T-helper 1 cell treated with Interleukin-12 subunit alpha and Interleukin-12 subunit beta and Interleukin-4 antibody, amounts not matched to agents 30 μg/mL and 1 μg/mL, for 36 hours (primary cell): ENCODE measurements around the gene HAUS8.
"Not testable (repeated sequence)": the region's sequence is repeated elsewhere in the genome, so short reads cannot be mapped to it uniquely, and the experiment has no call there.

Experiments
- H3K27ac Mint-ChIP-seq: one replicate; pipeline ENCODE4 v1.8.0; 2021; ENCODE audit warnings: mild to moderate bottlenecking, mixed read lengths
- H3K27me3 Mint-ChIP-seq: one replicate; pipeline ENCODE4 v1.8.0; 2021; ENCODE audit warnings: low read depth, mixed read lengths
- H3K36me3 Mint-ChIP-seq: one replicate; pipeline ENCODE4 v1.8.0; 2021; ENCODE audit warnings: low read depth, mixed read lengths
- H3K4me1 Mint-ChIP-seq: one replicate; pipeline ENCODE4 v1.8.0; 2021; ENCODE audit warnings: low read depth, mixed read lengths
- H3K4me3 Mint-ChIP-seq: one replicate; pipeline ENCODE4 v1.8.0; 2021; ENCODE audit warnings: mild to moderate bottlenecking, moderate library complexity, mixed read lengths
- H3K9me3 Mint-ChIP-seq: one replicate; pipeline ENCODE4 v1.8.0; 2021; ENCODE audit warnings: mixed read lengths

HAUS8 gene

DNA sequence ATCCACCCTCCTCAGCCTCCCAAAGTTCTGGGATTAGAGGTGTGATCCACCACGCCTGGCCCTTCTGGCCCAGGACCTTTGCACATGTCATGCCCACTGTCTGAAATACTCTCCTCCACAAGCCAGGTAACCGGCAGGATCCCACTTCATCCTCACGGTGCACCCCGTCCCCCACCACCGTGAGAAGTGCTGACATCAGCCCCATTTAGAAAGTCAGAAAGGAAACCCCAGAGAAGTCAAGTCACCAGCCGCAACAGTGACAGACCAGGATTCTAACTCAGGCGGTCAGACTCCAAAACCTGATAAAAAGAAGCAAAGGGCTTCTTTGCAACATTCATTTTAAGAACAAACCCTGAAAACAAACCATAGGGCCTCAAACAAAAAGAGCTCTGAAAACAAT is 52.5 kb downstream of the HAUS8 start:
- H3K4me3 Mint-ChIP-seq, result no peak overlapping the region
- H3K27me3 Mint-ChIP-seq, result peaks cover 34% of the 10 kb centered on the region

DNA sequence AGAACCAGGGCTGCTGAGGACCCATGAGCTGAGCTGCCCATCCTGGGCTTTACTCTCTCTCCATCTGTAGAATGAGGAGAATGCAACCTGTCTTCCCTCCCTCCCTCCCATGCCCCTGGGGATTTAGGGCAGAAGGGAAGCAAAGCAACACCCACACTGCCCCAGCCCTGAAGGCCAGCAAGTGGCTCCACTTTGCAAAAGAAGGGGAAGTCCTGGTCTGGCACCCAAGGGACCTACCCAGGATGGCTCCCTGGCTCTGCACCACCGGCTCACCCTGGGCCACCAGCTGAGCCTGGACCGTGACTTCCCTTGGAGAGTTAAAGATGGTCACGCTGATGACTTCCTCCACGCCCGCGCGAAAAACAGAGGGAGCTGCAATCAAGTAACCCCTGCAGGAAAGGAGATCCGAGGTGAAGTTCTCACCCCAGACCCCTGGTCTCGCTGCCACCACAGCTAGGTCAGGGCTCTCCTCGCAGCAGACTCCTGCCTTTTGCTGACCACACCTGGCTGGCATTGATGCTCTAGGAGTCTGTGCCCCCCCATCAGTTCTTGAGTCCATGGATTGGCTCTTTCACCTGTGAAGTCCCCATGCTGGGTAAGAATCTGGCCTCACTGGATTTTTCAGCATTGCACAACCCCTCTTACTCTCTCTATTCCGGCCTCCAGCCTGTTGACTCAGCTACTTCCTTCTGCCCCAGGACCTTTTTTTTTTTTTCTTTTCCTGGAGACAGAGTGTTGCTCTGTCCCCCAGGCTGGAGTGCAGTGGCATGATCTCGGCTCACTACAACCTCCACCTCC is 53.3 kb downstream of the HAUS8 start:
- H3K9me3 Mint-ChIP-seq, result peaks cover 8% of the 10 kb centered on the region
- H3K4me3 Mint-ChIP-seq, result no peak overlapping the region
- H3K4me1 Mint-ChIP-seq, result peaks cover 3% of the 10 kb centered on the region
- no peaks in the 10 kb centered on the region for H3K36me3 Mint-ChIP-seq
- H3K27ac Mint-ChIP-seq, result no peak overlapping the region
- peaks cover 28% of the 10 kb centered on the region for H3K27me3 Mint-ChIP-seq

More for the DNA sequence above, 52.5 kb downstream of the HAUS8 start:
- Mint-ChIP-seq H3K9me3 (peaks cover 8% of the 10 kb centered on the region), H3K36me3 (no peaks in the 10 kb centered on the region), H3K4me1 (peaks cover 3% of the 10 kb centered on the region), H3K27ac (no peak overlapping the region)

DNA sequence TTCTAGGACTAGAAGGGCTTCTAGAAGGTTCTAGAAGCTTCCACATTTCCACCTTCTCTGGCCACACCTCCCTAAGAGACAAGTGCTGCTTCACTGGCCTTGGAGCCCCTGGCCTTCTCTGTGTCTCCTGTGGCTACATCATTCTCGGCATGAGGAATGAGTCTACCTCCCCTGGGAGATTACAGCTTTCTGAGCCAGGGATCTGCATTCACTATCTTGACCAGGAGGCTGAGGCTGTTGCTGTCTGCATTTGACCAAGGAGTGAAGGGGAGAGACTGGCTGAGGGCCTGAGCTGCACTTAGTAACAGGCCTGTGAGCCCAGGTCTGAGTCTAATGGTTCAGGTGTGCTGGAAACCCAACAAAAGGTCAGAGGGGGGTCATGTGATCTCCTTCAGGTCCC is 53.9 kb downstream of the HAUS8 start:
- Mint-ChIP-seq H3K27ac (no peak overlapping the region), H3K9me3 (peaks cover 8% of the 10 kb centered on the region), H3K4me3 (no peak overlapping the region), H3K27me3 (peaks cover 28% of the 10 kb centered on the region), H3K36me3 (no peaks in the 10 kb centered on the region), H3K4me1 (peaks cover 3% of the 10 kb centered on the region)

DNA sequence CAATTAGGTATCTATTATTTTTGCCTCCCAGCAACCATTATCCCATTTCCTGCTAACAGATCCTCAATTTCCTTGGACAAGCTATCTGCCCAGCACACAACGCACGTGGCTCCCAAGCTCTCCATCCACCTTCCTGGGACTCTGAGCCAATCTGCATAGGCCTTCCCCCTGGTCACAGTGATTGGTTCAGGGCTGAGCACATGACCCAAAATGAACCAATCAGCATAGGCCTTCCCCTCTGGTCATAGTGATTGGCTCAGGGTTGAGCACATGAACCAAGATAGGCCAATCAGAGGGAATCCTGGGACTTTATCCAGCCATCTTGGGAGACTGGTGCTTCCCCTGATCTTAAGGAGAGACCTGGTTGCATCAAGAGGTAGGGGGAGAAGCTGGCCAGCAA is 54.4 kb downstream of the HAUS8 start:
- no peak overlapping the region for H3K4me3 Mint-ChIP-seq
- H3K27ac Mint-ChIP-seq, result peak overlapping the region; percentile 8
- peaks cover 8% of the 10 kb centered on the region for H3K9me3 Mint-ChIP-seq

DNA sequence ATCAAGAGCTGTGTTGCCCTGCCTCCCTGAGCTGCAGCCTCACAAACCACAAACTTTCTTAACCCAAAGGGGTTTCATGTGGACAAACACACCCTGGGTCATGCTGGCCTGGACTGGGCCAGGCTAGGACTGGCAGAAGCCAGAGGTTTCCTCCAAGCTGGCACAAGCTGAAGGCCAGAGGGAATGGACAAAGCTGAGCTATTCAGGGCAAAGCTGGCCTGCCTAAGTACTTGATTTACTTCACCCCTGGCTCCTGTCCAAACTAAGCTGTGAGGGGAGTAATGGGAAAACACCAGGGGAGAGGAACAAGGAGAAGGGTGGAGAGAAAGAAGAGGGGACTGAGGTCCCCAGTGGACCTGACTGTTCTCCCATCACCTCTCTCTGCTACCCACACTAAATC is 54.9 kb downstream of the HAUS8 start:
- Mint-ChIP-seq H3K27me3 (peaks cover 18% of the 10 kb centered on the region), H3K4me3 (no peak overlapping the region), H3K4me1 (no peaks in the 10 kb centered on the region), H3K27ac (no peak overlapping the region), H3K9me3 (peaks cover 8% of the 10 kb centered on the region), H3K36me3 (no peaks in the 10 kb centered on the region)

More for the DNA sequence above, 54.4 kb downstream of the HAUS8 start:
- no peaks in the 10 kb centered on the region for H3K4me1 Mint-ChIP-seq
- H3K27me3 Mint-ChIP-seq, result peaks cover 23% of the 10 kb centered on the region
- H3K36me3 Mint-ChIP-seq, result no peaks in the 10 kb centered on the region

DNA sequence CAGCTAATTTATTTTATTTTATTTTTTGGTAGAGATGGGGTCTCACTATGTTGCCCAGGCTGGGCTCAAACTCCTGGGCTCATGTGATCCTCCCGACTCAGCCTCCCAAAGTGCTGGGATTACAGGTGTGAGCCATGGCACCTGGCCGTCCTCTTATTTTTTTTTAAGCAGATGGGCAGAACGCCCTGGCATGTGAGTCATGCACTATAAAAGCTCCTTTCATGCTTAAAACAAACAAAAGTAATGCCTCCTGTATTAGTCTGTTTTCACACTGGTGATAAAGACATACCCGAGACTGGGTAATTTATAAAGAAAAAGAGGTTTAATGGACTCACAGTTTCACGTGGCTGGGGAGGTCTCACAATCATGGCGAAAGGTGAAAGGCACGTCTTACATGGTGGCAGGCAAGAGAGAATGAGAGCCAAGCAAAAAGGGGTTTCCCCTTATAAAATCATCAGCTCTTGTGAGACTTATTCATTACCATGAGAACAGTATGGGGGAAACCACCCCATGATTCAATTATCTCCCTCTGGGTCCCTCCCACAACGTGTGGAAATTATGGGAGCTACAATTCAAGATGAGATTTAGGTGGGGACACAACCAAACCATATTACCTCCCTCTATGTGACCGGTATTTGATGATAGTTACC is 60.9 kb downstream of the HAUS8 start:
- H3K4me1 Mint-ChIP-seq, H3K27ac Mint-ChIP-seq, H3K9me3 Mint-ChIP-seq, H3K27me3 Mint-ChIP-seq, H3K4me3 Mint-ChIP-seq, H3K36me3 Mint-ChIP-seq: not testable (repeated sequence)

DNA sequence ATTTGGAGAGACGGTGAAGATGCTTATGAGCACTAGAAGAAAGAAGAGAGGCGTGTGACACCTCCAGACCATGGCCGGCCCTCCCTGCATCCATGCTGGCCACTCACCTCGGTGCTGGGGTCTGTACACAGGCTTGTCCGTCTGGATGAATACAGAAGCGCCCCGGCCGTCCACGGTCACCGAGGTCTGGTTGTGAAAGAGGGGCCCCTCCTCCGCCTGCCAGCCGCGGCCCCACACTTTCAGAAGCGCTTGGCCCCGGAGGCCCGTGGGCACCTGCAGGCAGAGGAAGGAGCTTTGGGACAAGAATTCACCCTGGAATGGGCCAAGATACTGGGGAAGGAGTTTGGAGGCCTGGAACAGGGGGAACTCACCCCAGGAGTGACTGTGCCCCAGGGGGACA is 63.8 kb downstream of the HAUS8 start:
- no peak overlapping the region for H3K27ac Mint-ChIP-seq
- H3K36me3 Mint-ChIP-seq, result no peaks in the 10 kb centered on the region
- no peaks in the 10 kb centered on the region for H3K9me3 Mint-ChIP-seq
- H3K4me1 Mint-ChIP-seq, result no peaks in the 10 kb centered on the region
- no peak overlapping the region for H3K4me3 Mint-ChIP-seq
- peaks cover 3% of the 10 kb centered on the region for H3K27me3 Mint-ChIP-seq

DNA sequence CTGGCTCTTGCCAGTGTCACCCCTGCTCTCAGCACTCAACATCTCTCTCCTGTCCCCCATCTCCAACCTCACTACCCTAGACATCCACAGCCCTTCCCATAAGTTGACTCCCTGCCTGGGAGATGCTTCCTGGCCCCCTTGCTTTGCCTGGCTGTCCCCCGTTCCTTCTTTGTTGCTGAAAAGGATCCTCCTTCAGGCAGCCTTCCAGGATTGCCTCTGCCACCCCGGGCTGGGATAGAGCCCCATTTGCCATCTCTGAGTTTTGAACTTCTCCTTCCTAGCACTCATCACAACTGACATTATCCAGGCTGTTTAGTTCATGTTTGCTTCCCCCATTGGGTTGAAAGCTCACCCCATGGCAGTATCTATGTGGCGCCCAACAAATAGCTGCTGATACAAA is 68.7 kb downstream of the HAUS8 start:
- H3K27ac Mint-ChIP-seq, result no peak overlapping the region
- no peaks in the 10 kb centered on the region for H3K36me3 Mint-ChIP-seq
- peaks cover 9% of the 10 kb centered on the region for H3K4me1 Mint-ChIP-seq
- H3K27me3 Mint-ChIP-seq, result peaks cover 8% of the 10 kb centered on the region
- H3K9me3 Mint-ChIP-seq, result no peaks in the 10 kb centered on the region
- H3K4me3 Mint-ChIP-seq, result no peak overlapping the region

DNA sequence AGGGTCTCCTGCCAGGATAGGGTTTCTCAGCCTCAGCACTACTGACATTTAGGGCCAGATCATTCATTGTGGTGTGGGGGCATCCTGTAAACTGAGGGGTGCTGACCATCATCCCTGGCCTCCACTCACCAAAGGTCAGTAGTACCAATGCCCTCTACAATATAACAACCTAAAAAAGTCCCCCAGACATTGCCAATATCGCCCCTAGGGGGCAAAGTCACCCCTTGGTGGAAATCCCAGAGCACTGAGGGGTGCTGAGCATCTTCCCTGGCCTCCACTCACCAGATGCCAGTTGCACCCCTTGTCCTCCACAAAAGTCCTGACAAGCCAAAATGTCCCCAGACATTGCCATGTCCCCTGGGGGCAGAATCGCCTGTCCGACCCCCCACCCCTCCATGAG is 70.3 kb downstream of the HAUS8 start:
- Mint-ChIP-seq H3K27me3 (peaks cover 8% of the 10 kb centered on the region), H3K36me3 (peaks cover 2% of the 10 kb centered on the region), H3K4me3 (no peak overlapping the region), H3K27ac (peak overlapping the region; percentile 11), H3K4me1 (peaks cover 19% of the 10 kb centered on the region), H3K9me3 (no peaks in the 10 kb centered on the region)

DNA sequence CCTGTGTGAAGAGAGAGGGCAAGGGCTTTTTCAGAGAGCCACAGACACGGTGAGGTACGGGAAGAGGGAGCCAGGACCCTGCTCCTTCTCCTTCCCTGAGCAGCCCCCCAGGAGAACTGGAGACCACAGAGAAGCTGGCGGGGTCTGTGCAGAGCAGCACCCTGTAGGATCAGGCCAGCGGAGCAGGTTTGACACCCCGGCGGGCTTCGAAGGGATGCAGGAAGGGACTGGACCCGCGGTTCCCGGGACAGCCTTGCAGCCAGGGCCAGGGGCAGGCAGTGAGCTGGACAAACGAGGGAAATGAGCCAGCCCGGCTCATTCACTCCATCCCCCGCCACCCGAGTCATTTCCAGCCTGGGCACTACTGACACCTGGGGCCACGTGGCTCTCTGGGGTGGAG is 70.9 kb downstream of the HAUS8 start:
- no peak overlapping the region for H3K27ac Mint-ChIP-seq
- H3K9me3 Mint-ChIP-seq, result no peaks in the 10 kb centered on the region

DNA sequence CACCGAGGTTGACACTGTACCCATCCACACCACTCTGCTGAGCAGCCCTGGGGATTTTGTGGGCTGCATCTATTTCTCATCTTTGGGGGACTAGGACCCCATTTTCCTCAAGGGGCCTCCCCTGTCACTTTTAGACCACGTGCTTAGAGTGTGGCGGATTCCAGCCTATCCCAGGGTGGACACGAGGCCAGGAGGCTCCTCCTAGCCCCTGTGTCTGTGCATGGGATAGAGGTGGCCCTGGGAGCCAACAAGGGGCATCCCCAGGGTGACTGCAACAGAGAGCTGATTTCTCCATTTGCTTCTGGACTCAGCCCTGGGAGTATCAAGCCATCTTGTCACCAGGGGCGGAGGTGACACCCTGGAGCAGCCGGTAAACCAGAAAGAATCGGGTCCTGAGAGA is 72.8 kb downstream of the HAUS8 start:
- H3K27ac Mint-ChIP-seq, result peak overlapping the region; percentile 86
- peaks cover 7% of the 10 kb centered on the region for H3K9me3 Mint-ChIP-seq
- H3K4me3 Mint-ChIP-seq, result no peak overlapping the region
- peaks cover 19% of the 10 kb centered on the region for H3K4me1 Mint-ChIP-seq
- H3K36me3 Mint-ChIP-seq, result peaks cover 7% of the 10 kb centered on the region
- H3K27me3 Mint-ChIP-seq, result peaks cover 8% of the 10 kb centered on the region

More for the DNA sequence above, 70.9 kb downstream of the HAUS8 start:
- Mint-ChIP-seq H3K27me3 (peaks cover 8% of the 10 kb centered on the region), H3K36me3 (peaks cover 2% of the 10 kb centered on the region), H3K4me3 (no peak overlapping the region), H3K4me1 (peaks cover 19% of the 10 kb centered on the region)

DNA sequence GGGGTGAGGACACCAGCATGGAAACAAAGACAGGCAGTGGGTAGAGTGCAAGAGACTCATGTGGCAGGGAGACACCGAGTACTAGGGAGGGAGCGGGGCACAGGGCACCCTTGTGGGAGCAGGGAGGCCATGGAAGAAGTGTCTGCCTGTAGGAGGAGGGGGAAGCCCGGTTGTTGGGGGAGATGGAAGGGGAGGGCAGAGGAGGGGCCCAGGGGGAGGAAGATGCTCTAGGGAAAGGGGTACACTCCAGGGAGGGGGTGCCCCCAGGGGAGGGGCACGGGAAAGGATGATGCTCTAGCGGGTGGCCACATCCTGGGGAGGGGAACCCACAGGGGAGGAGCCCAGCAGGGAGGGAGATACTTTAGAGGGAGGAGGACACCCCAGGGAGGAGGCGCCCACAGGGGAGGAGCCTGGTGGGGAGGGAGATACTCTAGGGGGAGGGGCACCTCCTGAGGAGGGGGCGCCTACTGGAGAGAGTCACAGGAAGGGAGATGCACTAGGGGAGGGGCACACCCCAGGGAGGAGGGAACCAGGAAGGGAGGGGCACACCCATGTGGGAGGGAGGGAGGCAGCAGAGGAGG is 73.6 kb downstream of the HAUS8 start:
- Mint-ChIP-seq H3K4me3 (peak overlapping the region; percentile 54), H3K27me3 (peaks cover 7% of the 10 kb centered on the region), H3K27ac (peak overlapping the region; percentile 86)

More for the DNA sequence above, 73.6 kb downstream of the HAUS8 start:
- peaks cover 7% of the 10 kb centered on the region for H3K36me3 Mint-ChIP-seq
- H3K9me3 Mint-ChIP-seq, result peaks cover 7% of the 10 kb centered on the region
- H3K4me1 Mint-ChIP-seq, result peaks cover 19% of the 10 kb centered on the region
